ENCODE data around the gene SHB. TPM values are rescaled to one million over a fixed set of nuclear protein-coding genes. Genes with fewer than 3 reads are reported as not detected.

Gene SHB
- total RNA-seq, 1 experiment from 2014 or later = 23.8 TPM

GRCh38 chr9:38003230-38003629 is 65.8 kb downstream of the SHB start:
- POLR2A ChIA-PET (ENCODE audit: unreplicated experiment) = no interaction called here
- no peak overlapping the region for H3K4me3 ChIP-seq
- no peaks in the 10 kb centered on the region for H3K9me2 ChIP-seq (ENCODE audit: insufficient read depth)
- DNase-seq = no peak
- H3K27ac ChIP-seq = no peak overlapping the region
- peaks cover 27% of the 10 kb centered on the region for H3K4me1 ChIP-seq (replicated peaks; ENCODE audit: insufficient read depth)
- intact Hi-C loops (cut with micrococcal nuclease; ENCODE audit: unreplicated experiment) = no loop called here
- no TSS peak for BruUV-seq (replicated peaks)
- H3K79me2 ChIP-seq (ENCODE audit: low read depth) = peaks cover 95% of the 10 kb centered on the region
- H3K27me3 ChIP-seq (ENCODE audit: insufficient read depth, low read depth) = no peaks in the 10 kb centered on the region
- H2AFZ ChIP-seq = no peak overlapping the region
- H4K20me1 ChIP-seq (ENCODE audit: insufficient read depth) = no peaks in the 10 kb centered on the region
- no peak overlapping the region for H3K4me2 ChIP-seq
- no peaks in the 10 kb centered on the region for H3K9me3 ChIP-seq (ENCODE audit: insufficient read depth, low read depth)
- H3K36me3 ChIP-seq (ENCODE audit: low read depth) = no peaks in the 10 kb centered on the region; the same call in 1 of the 2 replicates
- no peak for TF ChIP-seq CTCF (conservative IDR thresholded peaks at IDR 0.05)
- no peak for TF ChIP-seq EZH2 (IDR thresholded peaks at IDR 0.05; ENCODE audit: low read depth)
- CTCF ChIA-PET = no interaction called here
- peaks cover 17% of the 10 kb centered on the region; the same call in 1 of the 2 replicates for H3F3A ChIP-seq (ENCODE audit: insufficient read depth, low read depth)

GRCh38 chr9:38001430-38001829 is 67.6 kb downstream of the SHB start:
- no peaks in the 10 kb centered on the region for H3K9me3 ChIP-seq (ENCODE audit: insufficient read depth, low read depth)
- ChIA-PET CTCF (interaction anchor here (0.5 kb wide), 1 partner anchor 112 kb away, joined by 3 read pairs; no protein-coding TSS in a partner anchor), POLR2A (ENCODE audit: unreplicated experiment) (no interaction called here)
- DNase-seq = no peak
- no peak overlapping the region for H3K27ac ChIP-seq
- no peaks in the 10 kb centered on the region; the same call in 1 of the 2 replicates for H3K36me3 ChIP-seq (ENCODE audit: low read depth)
- BruUV-seq (replicated peaks) = no TSS peak
- H3K4me1 ChIP-seq (replicated peaks; ENCODE audit: insufficient read depth) = peaks cover 10% of the 10 kb centered on the region
- no peaks in the 10 kb centered on the region for H3K9me2 ChIP-seq (ENCODE audit: insufficient read depth)
- H3K79me2 ChIP-seq (ENCODE audit: low read depth) = peaks cover 95% of the 10 kb centered on the region
- no peak overlapping the region for H2AFZ ChIP-seq
- intact Hi-C loops (cut with micrococcal nuclease; ENCODE audit: unreplicated experiment) = no loop called here
- peaks cover 4% of the 10 kb centered on the region; the same call in 1 of the 2 replicates for H3F3A ChIP-seq (ENCODE audit: insufficient read depth, low read depth)
- H3K4me2 ChIP-seq = no peak overlapping the region
- no peak for TF ChIP-seq EZH2 (IDR thresholded peaks at IDR 0.05; ENCODE audit: low read depth)
- no peak for TF ChIP-seq CTCF (conservative IDR thresholded peaks at IDR 0.05)
- no peak overlapping the region for H3K4me3 ChIP-seq
- H4K20me1 ChIP-seq (ENCODE audit: insufficient read depth) = 0 out of 2 replicates have a peak, but pooled peaks cover 3% of the 10 kb centered on the region
- H3K27me3 ChIP-seq (ENCODE audit: insufficient read depth, low read depth) = no peaks in the 10 kb centered on the region

- 0 out of 2 replicates have a peak, but pooled peaks cover 6% of the 10 kb centered on the region for H4K20me1 ChIP-seq (ENCODE audit: insufficient read depth)
- POLR2A ChIA-PET (ENCODE audit: unreplicated experiment) = no interaction called here
- peaks cover 3% of the 10 kb centered on the region for H3K4me1 ChIP-seq (replicated peaks; ENCODE audit: insufficient read depth)
- peaks cover 3% of the 10 kb centered on the region; the same call in 1 of the 2 replicates for H3F3A ChIP-seq (ENCODE audit: insufficient read depth, low read depth)
- peaks cover 94% of the 10 kb centered on the region for H3K79me2 ChIP-seq (ENCODE audit: low read depth)
- H3K4me2 ChIP-seq = no peak overlapping the region
- H3K9me2 ChIP-seq (ENCODE audit: insufficient read depth) = no peaks in the 10 kb centered on the region
- H3K4me3 ChIP-seq = no peak overlapping the region
- H3K27me3 ChIP-seq (ENCODE audit: insufficient read depth, low read depth) = no peaks in the 10 kb centered on the region
- no peaks in the 10 kb centered on the region for H3K9me3 ChIP-seq (ENCODE audit: insufficient read depth, low read depth)
- no peak for DNase-seq
- TF ChIP-seq EZH2 (IDR thresholded peaks at IDR 0.05; ENCODE audit: low read depth) (no peak), CTCF (conservative IDR thresholded peaks at IDR 0.05) (no peak)
- BruUV-seq (replicated peaks) = no TSS peak
- H3K36me3 ChIP-seq (ENCODE audit: low read depth) = no peaks in the 10 kb centered on the region; the same call in 1 of the 2 replicates
- CTCF ChIA-PET = interaction anchor here (0.5 kb wide), 1 partner anchor 112 kb away, joined by 3 read pairs; no protein-coding TSS in a partner anchor
- H2AFZ ChIP-seq = no peak overlapping the region
- intact Hi-C loops (cut with micrococcal nuclease; ENCODE audit: unreplicated experiment) = no loop called here
- H3K27ac ChIP-seq = no peak overlapping the region
Observed at GRCh38 chr9:38000735-38001134, 68.3 kb downstream of the SHB start.
